IMR-90 (cell line): ENCODE measurements around the gene GRIA4. TPM values are rescaled to one million over a fixed set of nuclear protein-coding genes. Genes with fewer than 3 reads are reported as not detected.

Experiments used
- ATAC-seq: fragments of 200-7000 bp; cut with Tn5 transposase; 2 replicates; pipeline ENCODE4 v1.9.1; 2020; ENCODE audit warnings: low read depth, mild to moderate bottlenecking, moderate library complexity
- BruUV-seq: library from RNA; stranded (reverse); fragments of 400-500 nt; replicated peaks from 2 replicates; lab custom pipeline; 2021; lab: Mats Ljungman, UMichigan
- CTCF ChIA-PET: fragments of 300-600 bp; formaldehyde crosslinking; extraction: SDS; loops from one replicate; lab custom pipeline; 2021; ENCODE audit warnings: antibody characterized with exemption; lab: Yijun Ruan, JAX
- POLR2A ChIA-PET: fragments of 300-600 bp; sonication (Branson Sonifier 250); formaldehyde crosslinking; loops from one replicate; lab custom pipeline; 2022; ENCODE audit warnings: antibody characterized with exemption; ENCODE audit not compliant: unreplicated experiment; lab: Charles Lee
- DNase-seq: peaks from one replicate; pipeline ENCODE4 v3.0.0; 2013
- H2AFZ ChIP-seq: replicated peaks from 2 replicates; pipeline ENCODE3; 2013; ENCODE audit warnings: low read length, mild to moderate bottlenecking; ENCODE audit not compliant: poor library complexity
- H2AK5ac ChIP-seq: 2 replicates; pipeline ENCODE4 v1.6.1; 2013; ENCODE audit warnings: low read depth, low read length, inconsistent platforms
- H2AK9ac ChIP-seq: replicated peaks from 2 replicates; pipeline ENCODE3; 2013; ENCODE audit warnings: mild to moderate bottlenecking, low read depth, low read length, moderate library complexity; ENCODE audit not compliant: poor library complexity
- H2BK120ac ChIP-seq: 2 replicates; pipeline ENCODE4 v1.6.1; 2013; ENCODE audit warnings: low read depth, low read length, inconsistent platforms
- H2BK15ac ChIP-seq: 3 replicates; pipeline ENCODE4 v1.6.1; 2013; ENCODE audit warnings: low read depth, low read length, inconsistent platforms
- H2BK20ac ChIP-seq: 2 replicates; pipeline ENCODE4 v1.6.1; 2013; ENCODE audit warnings: low read depth, mild to moderate bottlenecking, inconsistent platforms, low read length, moderate library complexity
- H2BK5ac ChIP-seq: 2 replicates; pipeline ENCODE4 v1.6.1; 2013; ENCODE audit warnings: mild to moderate bottlenecking, low read depth, low read length, inconsistent platforms; ENCODE audit not compliant: poor library complexity, severe bottlenecking
- H3K14ac ChIP-seq: replicated peaks from 2 replicates; pipeline ENCODE4 v1.6.1; 2013; ENCODE audit warnings: low read depth, low read length, inconsistent platforms
- H3K18ac ChIP-seq: 2 replicates; pipeline ENCODE4 v1.6.1; 2013; ENCODE audit warnings: low read depth, low read length, control low read depth
- H3K23ac ChIP-seq: 2 replicates; pipeline ENCODE4 v1.6.1; 2013; ENCODE audit warnings: low read depth, low read length, inconsistent platforms
- H3K27ac ChIP-seq: 2 replicates; pipeline ENCODE4 v1.5.1; 2013; ENCODE audit warnings: mild to moderate bottlenecking, control low read depth, low read length; ENCODE audit not compliant: insufficient read depth
- H3K27me3 ChIP-seq: 2 replicates; pipeline ENCODE4 v1.6.1; 2013; ENCODE audit warnings: low read length; ENCODE audit not compliant: control insufficient read depth, insufficient read depth
- H3K36me3 ChIP-seq: 2 replicates; pipeline ENCODE4 v1.6.1; 2013; ENCODE audit warnings: low read length, mixed read lengths; ENCODE audit not compliant: control insufficient read depth, insufficient read depth
- H3K4ac ChIP-seq: 2 replicates; pipeline ENCODE4 v1.6.1; 2013; ENCODE audit warnings: low read depth, low read length, inconsistent platforms
- H3K4me1 ChIP-seq: 2 replicates; pipeline ENCODE4 v1.6.1; 2013; ENCODE audit warnings: low read length, mixed read lengths; ENCODE audit not compliant: control insufficient read depth, insufficient read depth
- H3K4me2 ChIP-seq: 2 replicates; pipeline ENCODE4 v1.6.1; 2013; ENCODE audit warnings: low read depth, mild to moderate bottlenecking, control low read depth, low read length, moderate library complexity
- H3K4me3 ChIP-seq: 2 replicates; pipeline ENCODE4 v1.5.1; 2013; ENCODE audit warnings: low read depth, mild to moderate bottlenecking, control low read depth, low read length, moderate library complexity; ENCODE audit not compliant: insufficient read depth
- H3K56ac ChIP-seq: 2 replicates; pipeline ENCODE4 v1.6.1; 2013; ENCODE audit warnings: low read length, inconsistent platforms; ENCODE audit not compliant: insufficient read depth; ENCODE audit errors: extremely low read depth
- H3K79me1 ChIP-seq, 2 experiments: 2 replicates each; pipeline ENCODE4 v1.6.1; 2013; ENCODE audit warnings: low read length in 2 of 2, inconsistent platforms in 1 of 2, low read depth in 1 of 2
- H3K9ac ChIP-seq: 2 replicates; pipeline ENCODE4 v1.6.1; 2013; ENCODE audit warnings: low read depth, low read length, control low read depth
- H3K9me1 ChIP-seq: 2 replicates; pipeline ENCODE4 v1.6.1; 2013; ENCODE audit warnings: low read length, inconsistent platforms; ENCODE audit not compliant: insufficient read depth
- H3K9me3 ChIP-seq: 2 replicates; pipeline ENCODE4 v1.6.1; 2013; ENCODE audit warnings: low read length; ENCODE audit not compliant: control insufficient read depth, insufficient read depth
- H4K20me1 ChIP-seq: 2 replicates; pipeline ENCODE4 v1.6.1; 2013; ENCODE audit warnings: low read length, inconsistent platforms; ENCODE audit not compliant: insufficient read depth
- H4K5ac ChIP-seq: 2 replicates; pipeline ENCODE4 v1.6.1; 2013; ENCODE audit warnings: mild to moderate bottlenecking, low read depth, low read length, control low read depth
- H4K8ac ChIP-seq, 2 experiments: 2 replicates each; pipeline ENCODE4 v1.6.1; 2013; ENCODE audit warnings: low read depth in 2 of 2, low read length in 2 of 2, control low read depth in 1 of 2, inconsistent platforms in 1 of 2
- H4K91ac ChIP-seq: 2 replicates; pipeline ENCODE4 v1.6.1; 2013; ENCODE audit warnings: low read depth, low read length, inconsistent platforms; ENCODE audit not compliant: insufficient read depth
- CTCF ChIP-seq: conservative IDR thresholded peaks from 2 replicates; pipeline ENCODE4 v1.5.1; 2012; ENCODE audit warnings: mild to moderate bottlenecking, low read depth, low read length, improper control_type of control experiment
- RAD21 ChIP-seq: IDR thresholded peaks from 2 replicates; pipeline ENCODE4 v1.6.1; 2012; ENCODE audit warnings: low read length, improper control_type of control experiment
- RFX5 ChIP-seq: IDR thresholded peaks from 2 replicates; pipeline ENCODE4 v1.8.0; 2012; ENCODE audit warnings: low read depth, mild to moderate bottlenecking, low read length, moderate library complexity
- WGBS, 2 experiments: methylation state at CpG; one replicate each; pipeline versions ENCODE4 v1.1.5 to v1.1.7; 2013; ENCODE audit warnings: missing lambda C conversion rate in 2 of 2; ENCODE audit not compliant: insufficient read length in 1 of 2; ENCODE audit errors: extremely low coverage in 2 of 2; 5-methylcytosine and 5-hydroxymethylcytosine counted together
- dilution Hi-C: fragments of 300-500 bp; cut with HindIII; formaldehyde crosslinking; loops from one replicate; pipeline ENCODE4 v1.14.3; 2018; ENCODE audit warnings: low sequenced_read_pairs; ENCODE audit not compliant: unreplicated experiment
- in situ Hi-C: fragments of 300-500 bp; cut with MboI; formaldehyde crosslinking; loops from 3 replicates; pipeline ENCODE4 v1.14.3; 2019; ENCODE audit warnings: low sequenced_read_pairs, inconsistent platforms, mixed read lengths
- intact Hi-C: fragments of 100-400 bp; cut with micrococcal nuclease; formaldehyde crosslinking; loops from 2 replicates; pipeline ENCODE4 v1.10.0; 2022
- polyA plus RNA-seq, 3 experiments: library from polyadenylated mRNA; depleted of rRNA; stranded (reverse); fragments of >200 nt; gene quantifications; 2 replicates each; pipeline ENCODE4 v1.2.3, GENCODE V29; 2012; ENCODE audit warnings: low replicate concordance in 1 of 3
- total RNA-seq: library from RNA; depleted of rRNA; stranded (reverse); fragments of >200 nt; gene quantifications from 2 replicates; pipeline ENCODE4 v1.2.3, GENCODE V29; 2012

GRIA4 gene
- total and polyA plus RNA-seq, 2 of the 4 experiments (the other 2 are of a cell fraction), result 0.36 to 1.0 TPM

DNA sequence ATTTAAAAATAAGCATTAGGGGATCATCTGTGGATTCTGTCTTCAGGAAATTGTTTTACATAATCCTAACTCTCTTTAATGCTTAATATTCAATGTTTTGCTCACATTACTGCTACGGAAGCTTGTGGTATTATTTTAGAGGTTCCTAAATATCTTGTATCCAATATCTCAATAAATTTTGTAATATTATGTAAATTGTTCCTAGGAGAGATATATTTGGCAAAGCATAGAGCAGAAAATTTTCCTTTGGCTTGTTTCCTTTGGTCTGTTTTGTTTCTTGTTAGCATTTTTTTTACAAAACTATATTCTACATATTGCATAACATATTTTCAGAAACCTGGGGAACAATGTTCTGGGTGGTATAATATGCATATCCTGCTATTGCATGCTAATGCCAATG, 144.8 kb downstream of the GRIA4 start:
- Histone ChIP-seq H3K27me3 (no peaks in the 10 kb centered on the region), H4K91ac (no peak overlapping the region), H3K14ac (no peak overlapping the region), H3K27ac (no peak overlapping the region), H4K5ac (no peak overlapping the region), H2BK20ac (no peak overlapping the region), H2AK5ac (no peak overlapping the region), H2AFZ (no peak overlapping the region), H3K4me2 (no peak overlapping the region), H3K23ac (no peak overlapping the region), H3K4me1 (no peaks in the 10 kb centered on the region), H3K4me3 (no peak overlapping the region), H3K36me3 (no peaks in the 10 kb centered on the region; the same call in 1 of the 2 replicates), H4K20me1 (no peaks in the 10 kb centered on the region), H3K4ac (no peak overlapping the region), H3K18ac (no peak overlapping the region), H3K79me1 (no peaks in the 10 kb centered on the region), H3K9me3 (no peaks in the 10 kb centered on the region), H3K56ac (no peak overlapping the region), H3K9ac (no peak overlapping the region), H3K9me1 (no peaks in the 10 kb centered on the region), H2BK15ac (no peak overlapping the region), H2BK5ac (no peak overlapping the region), H2BK120ac (no peak overlapping the region), H2AK9ac (no peak overlapping the region), H4K8ac (no peak overlapping the region)
- DNase-seq (no peak), ATAC-seq (no peak)
- in situ Hi-C loops (no loop called here), dilution Hi-C loops (no loop called here), intact Hi-C loops (no loop called here)
- TF ChIP-seq RFX5 (no peak), CTCF (no peak), RAD21 (no peak)
- no TSS peak for BruUV-seq
- whole genome bisulfite sequencing, 2 experiments, result no CpG with 5 or more reads among the region's 1 CpG
- CTCF ChIA-PET, result no interaction called here
- POLR2A ChIA-PET, result no interaction called here
